ENCODE data around the gene SEMA5A.

The SEMA5A gene

GRCh38 chr5:9562141-9562540 lies 16.3 kb upstream of the SEMA5A start:
- H3K9me3 ChIP-seq (ENCODE audit: control insufficient read depth, low read depth, low read length), result no peaks in the 10 kb centered on the region
- H3K27ac ChIP-seq (ENCODE audit: low read length), result no peak overlapping the region
- no peaks in the 10 kb centered on the region for H3K36me3 ChIP-seq (ENCODE audit: control insufficient read depth, low read depth, low read length)
- no peak overlapping the region for H3K4me3 ChIP-seq (ENCODE audit: low read length)
- H3K27me3 ChIP-seq (ENCODE audit: control insufficient read depth, insufficient read depth, low read length), result no peaks in the 10 kb centered on the region
- no peak overlapping the region for H3K9ac ChIP-seq (ENCODE audit: low read length)
- H3K4me1 ChIP-seq (ENCODE audit: control insufficient read depth, low read depth, low read length), result peaks cover 4% of the 10 kb centered on the region

- Histone ChIP-seq H3K4me1 (ENCODE audit: control insufficient read depth, low read depth, low read length) (peaks cover 4% of the 10 kb centered on the region), H3K36me3 (ENCODE audit: control insufficient read depth, low read depth, low read length) (no peaks in the 10 kb centered on the region), H3K4me3 (ENCODE audit: low read length) (no peak overlapping the region), H3K27me3 (ENCODE audit: control insufficient read depth, insufficient read depth, low read length) (no peaks in the 10 kb centered on the region), H3K27ac (ENCODE audit: low read length) (no peak overlapping the region), H3K9ac (ENCODE audit: low read length) (no peak overlapping the region), H3K9me3 (ENCODE audit: control insufficient read depth, low read depth, low read length) (no peaks in the 10 kb centered on the region)
These were observed 14.1 kb upstream of the SEMA5A start for GRCh38 chr5:9559965-9560364.

- H3K27ac ChIP-seq (ENCODE audit: low read length), result no peak overlapping the region
- H3K4me1 ChIP-seq (ENCODE audit: control insufficient read depth, low read depth, low read length), result peaks cover 4% of the 10 kb centered on the region
- no peaks in the 10 kb centered on the region for H3K36me3 ChIP-seq (ENCODE audit: control insufficient read depth, low read depth, low read length)
- no peaks in the 10 kb centered on the region for H3K27me3 ChIP-seq (ENCODE audit: control insufficient read depth, insufficient read depth, low read length)
- no peak overlapping the region for H3K4me3 ChIP-seq (ENCODE audit: low read length)
- H3K9me3 ChIP-seq (ENCODE audit: control insufficient read depth, low read depth, low read length), result no peaks in the 10 kb centered on the region
- H3K9ac ChIP-seq (ENCODE audit: low read length), result no peak overlapping the region
These were observed 12.6 kb upstream of the SEMA5A start for GRCh38 chr5:9558319-9558965.

GRCh38 chr5:9557696-9558095 lies 11.8 kb upstream of the SEMA5A start:
- Histone ChIP-seq H3K36me3 (ENCODE audit: control insufficient read depth, low read depth, low read length) (no peaks in the 10 kb centered on the region), H3K4me3 (ENCODE audit: low read length) (no peak overlapping the region), H3K4me1 (ENCODE audit: control insufficient read depth, low read depth, low read length) (peaks cover 4% of the 10 kb centered on the region), H3K27ac (ENCODE audit: low read length) (no peak overlapping the region), H3K9me3 (ENCODE audit: control insufficient read depth, low read depth, low read length) (no peaks in the 10 kb centered on the region), H3K27me3 (ENCODE audit: control insufficient read depth, insufficient read depth, low read length) (no peaks in the 10 kb centered on the region), H3K9ac (ENCODE audit: low read length) (no peak overlapping the region)

GRCh38 chr5:9555961-9556360 lies 10.1 kb upstream of the SEMA5A start:
- Histone ChIP-seq H3K9me3 (ENCODE audit: control insufficient read depth, low read depth, low read length) (no peaks in the 10 kb centered on the region), H3K27ac (ENCODE audit: low read length) (no peak overlapping the region), H3K4me3 (ENCODE audit: low read length) (no peak overlapping the region), H3K9ac (ENCODE audit: low read length) (no peak overlapping the region), H3K4me1 (ENCODE audit: control insufficient read depth, low read depth, low read length) (peaks cover 4% of the 10 kb centered on the region), H3K36me3 (ENCODE audit: control insufficient read depth, low read depth, low read length) (no peaks in the 10 kb centered on the region), H3K27me3 (ENCODE audit: control insufficient read depth, insufficient read depth, low read length) (no peaks in the 10 kb centered on the region)

GRCh38 chr5:9554122-9554521 lies 8.2 kb upstream of the SEMA5A start:
- no peak overlapping the region for H3K4me3 ChIP-seq (ENCODE audit: low read length)
- H3K9ac ChIP-seq (ENCODE audit: low read length), result no peak overlapping the region
- H3K9me3 ChIP-seq (ENCODE audit: control insufficient read depth, low read depth, low read length), result no peaks in the 10 kb centered on the region
- peaks cover 4% of the 10 kb centered on the region for H3K4me1 ChIP-seq (ENCODE audit: control insufficient read depth, low read depth, low read length)
- H3K27ac ChIP-seq (ENCODE audit: low read length), result no peak overlapping the region
- no peaks in the 10 kb centered on the region for H3K27me3 ChIP-seq (ENCODE audit: control insufficient read depth, insufficient read depth, low read length)
- H3K36me3 ChIP-seq (ENCODE audit: control insufficient read depth, low read depth, low read length), result peaks cover 12% of the 10 kb centered on the region

GRCh38 chr5:9553561-9553960 lies 7.7 kb upstream of the SEMA5A start:
- Histone ChIP-seq H3K4me3 (ENCODE audit: low read length) (no peak overlapping the region), H3K27ac (ENCODE audit: low read length) (no peak overlapping the region), H3K36me3 (ENCODE audit: control insufficient read depth, low read depth, low read length) (peaks cover 13% of the 10 kb centered on the region)

GRCh38 chr5:9551567-9552537 lies 6.0 kb upstream of the SEMA5A start:
- Histone ChIP-seq H3K4me3 (ENCODE audit: low read length) (no peak overlapping the region), H3K9me3 (ENCODE audit: control insufficient read depth, low read depth, low read length) (no peaks in the 10 kb centered on the region), H3K36me3 (ENCODE audit: control insufficient read depth, low read depth, low read length) (peaks cover 13% of the 10 kb centered on the region), H3K27ac (ENCODE audit: low read length) (no peak overlapping the region), H3K4me1 (ENCODE audit: control insufficient read depth, low read depth, low read length) (peaks cover 3% of the 10 kb centered on the region), H3K27me3 (ENCODE audit: control insufficient read depth, insufficient read depth, low read length) (no peaks in the 10 kb centered on the region), H3K9ac (ENCODE audit: low read length) (no peak overlapping the region)

More at GRCh38 chr5:9553561-9553960, 7.7 kb upstream of the SEMA5A start:
- Histone ChIP-seq H3K4me1 (ENCODE audit: control insufficient read depth, low read depth, low read length) (peaks cover 4% of the 10 kb centered on the region), H3K9ac (ENCODE audit: low read length) (no peak overlapping the region), H3K27me3 (ENCODE audit: control insufficient read depth, insufficient read depth, low read length) (no peaks in the 10 kb centered on the region), H3K9me3 (ENCODE audit: control insufficient read depth, low read depth, low read length) (no peaks in the 10 kb centered on the region)

- Histone ChIP-seq H3K4me1 (ENCODE audit: control insufficient read depth, low read depth, low read length) (peaks cover 3% of the 10 kb centered on the region), H3K36me3 (ENCODE audit: control insufficient read depth, low read depth, low read length) (peaks cover 13% of the 10 kb centered on the region), H3K9ac (ENCODE audit: low read length) (no peak overlapping the region), H3K4me3 (ENCODE audit: low read length) (no peak overlapping the region), H3K9me3 (ENCODE audit: control insufficient read depth, low read depth, low read length) (no peaks in the 10 kb centered on the region), H3K27me3 (ENCODE audit: control insufficient read depth, insufficient read depth, low read length) (no peaks in the 10 kb centered on the region), H3K27ac (ENCODE audit: low read length) (no peak overlapping the region)
These were observed 4.1 kb upstream of the SEMA5A start for GRCh38 chr5:9549941-9550340.

GRCh38 chr5:9547122-9547947 lies 1.5 kb upstream of the SEMA5A start:
- Histone ChIP-seq H3K27me3 (ENCODE audit: control insufficient read depth, insufficient read depth, low read length) (no peaks in the 10 kb centered on the region), H3K36me3 (ENCODE audit: control insufficient read depth, low read depth, low read length) (peaks cover 13% of the 10 kb centered on the region), H3K4me3 (ENCODE audit: low read length) (peak overlapping the region; percentile 89), H3K9me3 (ENCODE audit: control insufficient read depth, low read depth, low read length) (no peaks in the 10 kb centered on the region), H3K27ac (ENCODE audit: low read length) (no peak overlapping the region), H3K4me1 (ENCODE audit: control insufficient read depth, low read depth, low read length) (peaks cover 8% of the 10 kb centered on the region), H3K9ac (ENCODE audit: low read length) (no peak overlapping the region)

Measured in iPS-18a (cell line).